ENCODE results near the gene FCGBP.

Gene FCGBP

GRCh38 chr19:39943586-39943985 is 9.2 kb upstream of the FCGBP start:
- DNase-seq: no peak

GRCh38 chr19:39942366-39942730 is 7.9 kb upstream of the FCGBP start:
- no peak for DNase-seq

- peak; percentile 21 for DNase-seq
Observed at GRCh38 chr19:39941615-39942365, 7.4 kb upstream of the FCGBP start.

- DNase-seq: no peak
Observed at GRCh38 chr19:39941151-39941550, 6.7 kb upstream of the FCGBP start.

DNA sequence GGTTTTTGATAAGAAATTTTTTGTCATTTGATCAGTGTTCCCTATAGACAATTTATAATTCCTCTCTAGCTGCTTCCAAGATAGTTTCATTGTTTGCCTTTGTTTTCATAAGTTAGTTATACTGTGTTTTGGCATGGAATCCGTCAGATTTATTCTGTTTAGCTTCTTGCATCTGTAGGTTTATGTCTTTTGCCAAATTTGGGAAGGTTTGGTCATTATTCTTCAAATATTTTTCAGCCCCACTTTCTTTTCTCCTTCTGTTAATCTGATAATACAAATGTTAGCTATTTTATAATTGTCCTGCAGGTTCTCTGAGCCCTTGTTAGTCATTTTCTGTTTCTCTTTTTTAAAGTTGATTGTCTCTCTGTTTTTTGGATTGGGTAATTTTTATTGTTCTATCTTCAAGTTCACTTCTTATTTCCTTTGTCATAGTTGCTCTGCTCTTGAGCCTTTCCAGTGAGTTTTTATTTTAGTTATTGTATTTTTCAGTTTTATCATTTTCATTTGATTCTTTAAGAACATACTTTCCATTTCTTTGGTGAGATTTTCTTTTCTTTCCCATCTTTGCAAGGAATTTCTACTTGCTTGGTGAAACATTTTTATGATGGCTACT is 5.9 kb upstream of the FCGBP start:
- DNase-seq: no peak

DNA sequence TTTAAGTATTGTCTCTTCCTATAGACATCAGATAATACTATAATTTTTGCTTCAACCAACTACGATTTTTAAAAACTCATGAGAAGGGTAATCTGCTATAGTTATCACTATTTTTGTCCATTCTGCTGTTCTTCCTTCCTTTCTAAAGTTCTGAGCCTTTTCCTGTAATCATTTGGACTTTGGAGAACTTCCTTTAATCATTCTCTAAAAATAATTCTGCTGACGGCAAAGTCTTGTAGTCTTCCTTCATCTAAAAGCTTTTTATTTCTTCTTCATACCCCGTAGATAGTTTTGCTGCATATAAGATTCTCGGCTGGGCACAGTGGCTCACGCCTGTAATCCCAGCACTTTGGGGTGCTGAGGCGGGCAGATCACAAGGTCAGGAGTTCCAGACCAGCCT is 5.1 kb upstream of the FCGBP start:
- no peak for DNase-seq

DNA sequence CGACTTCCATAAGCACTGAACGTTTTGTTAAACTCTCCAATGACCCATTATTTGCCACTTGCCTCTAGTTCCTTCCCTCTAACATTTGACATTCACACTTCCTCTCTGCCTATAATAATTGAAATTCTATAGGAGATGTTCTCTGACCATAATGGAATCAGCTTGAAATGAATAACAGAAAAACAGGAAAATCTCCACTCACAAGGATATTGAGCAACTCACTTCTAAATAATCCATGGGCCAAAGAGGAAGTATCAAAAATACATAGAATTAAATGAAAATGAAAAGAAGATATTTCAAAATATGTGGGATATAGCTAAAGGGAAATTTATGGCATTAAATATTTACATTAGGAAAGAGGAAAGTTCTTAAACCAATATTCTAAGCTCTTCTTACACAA is 3.4 kb upstream of the FCGBP start:
- no peak for DNase-seq

GRCh38 chr19:39937094-39937720 is 2.8 kb upstream of the FCGBP start:
- no peak for DNase-seq

DNA sequence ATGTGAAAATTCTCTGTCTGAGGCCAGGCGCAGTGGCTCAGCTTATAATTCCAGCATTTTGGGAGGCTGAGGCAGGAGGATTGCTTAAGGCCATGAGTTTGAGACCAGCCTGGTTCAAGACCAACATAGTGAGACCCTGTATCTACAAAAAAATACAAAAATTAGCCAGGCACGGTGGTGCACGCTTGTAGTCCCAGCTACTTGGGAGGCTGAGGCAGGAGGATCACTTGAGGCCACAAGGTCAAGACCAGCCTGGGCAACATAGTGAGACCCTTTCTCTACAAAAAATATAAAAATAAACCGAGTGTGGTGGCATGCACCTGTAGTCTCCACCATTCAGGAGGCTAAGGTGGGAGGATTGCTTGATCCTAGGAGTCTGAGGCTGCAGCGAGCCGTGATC is 2.2 kb upstream of the FCGBP start:
- DNase-seq: no peak

GRCh38 chr19:39936020-39936419 is 1.6 kb upstream of the FCGBP start:
- DNase-seq: no peak

DNA sequence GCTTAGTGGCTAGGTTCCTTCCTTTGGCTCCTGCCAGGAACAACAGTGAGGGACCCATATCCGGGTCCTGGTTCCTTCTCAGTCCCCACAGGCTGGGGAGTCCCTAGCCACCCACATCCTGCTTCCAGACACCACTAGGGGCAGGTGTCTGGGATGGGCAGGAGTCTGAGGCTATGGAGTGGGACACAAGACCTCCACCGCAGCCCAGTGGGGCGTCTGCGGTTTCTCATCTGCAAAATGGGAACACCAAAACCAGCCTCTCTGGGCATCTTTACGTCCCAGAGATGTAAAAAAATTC is 879 bp upstream of the FCGBP start:
- no peak for DNase-seq

- no peak for DNase-seq
Observed at GRCh38 chr19:39929750-39930149, 4.7 kb downstream of the FCGBP start.

GRCh38 chr19:39928357-39928725 is 6.1 kb downstream of the FCGBP start:
- DNase-seq: no peak

- no peak for DNase-seq
Observed at GRCh38 chr19:39927524-39928356, 6.7 kb downstream of the FCGBP start.

DNA sequence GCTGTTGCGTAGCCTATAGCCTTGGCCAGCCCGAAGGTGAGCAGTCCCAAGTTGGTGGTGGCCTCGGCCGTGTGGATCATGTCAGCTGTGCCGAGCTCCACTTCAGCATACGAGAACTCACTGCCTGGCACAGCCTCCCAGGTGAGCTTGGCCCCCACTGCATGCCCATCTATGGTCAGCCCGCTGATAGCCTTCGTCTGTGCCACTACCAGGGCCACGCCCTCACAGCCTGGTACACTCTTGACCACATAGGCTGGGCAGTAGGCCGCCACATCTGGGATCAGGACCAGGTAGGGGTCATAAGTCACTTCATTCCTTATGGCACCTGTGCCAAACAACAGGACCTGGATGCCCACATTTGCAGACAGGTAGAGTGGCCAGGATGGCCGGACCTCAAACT is 7.4 kb downstream of the FCGBP start:
- DNase-seq: no peak

DNA sequence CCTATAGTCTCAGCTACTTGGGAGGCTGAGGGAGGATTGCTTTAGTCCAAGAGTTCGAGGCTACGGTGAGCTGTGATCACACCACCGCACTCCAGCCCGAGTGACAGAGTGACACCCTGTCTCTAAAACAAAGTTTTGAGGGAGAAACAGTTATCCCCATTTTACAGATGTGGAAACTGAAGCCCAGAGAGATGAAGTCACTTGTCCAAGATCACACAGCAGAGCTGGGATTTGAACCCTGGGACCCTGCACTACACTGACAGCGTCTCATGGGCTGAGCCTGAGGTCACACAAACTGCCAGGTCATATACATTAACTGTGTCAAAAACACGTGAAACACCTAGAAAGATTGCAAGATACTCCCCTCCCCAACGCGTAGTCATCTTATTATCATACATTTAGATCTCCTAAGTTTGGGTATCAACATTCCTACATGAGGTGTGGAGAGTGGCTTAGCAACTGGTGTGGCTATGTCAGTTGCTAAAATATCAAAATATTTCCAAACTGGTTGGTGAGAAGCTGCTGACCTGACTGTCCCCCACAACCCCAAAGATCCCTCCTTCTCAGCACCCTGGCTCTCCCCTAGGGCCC is 8.2 kb downstream of the FCGBP start:
- DNase-seq: no peak

GRCh38 chr19:39924952-39925351 is 9.5 kb downstream of the FCGBP start:
- no peak for DNase-seq

- no peak for DNase-seq
Observed at GRCh38 chr19:39924389-39924788, 10.0 kb downstream of the FCGBP start.

GRCh38 chr19:39923862-39924261 is 10.6 kb downstream of the FCGBP start:
- no peak for DNase-seq

DNA sequence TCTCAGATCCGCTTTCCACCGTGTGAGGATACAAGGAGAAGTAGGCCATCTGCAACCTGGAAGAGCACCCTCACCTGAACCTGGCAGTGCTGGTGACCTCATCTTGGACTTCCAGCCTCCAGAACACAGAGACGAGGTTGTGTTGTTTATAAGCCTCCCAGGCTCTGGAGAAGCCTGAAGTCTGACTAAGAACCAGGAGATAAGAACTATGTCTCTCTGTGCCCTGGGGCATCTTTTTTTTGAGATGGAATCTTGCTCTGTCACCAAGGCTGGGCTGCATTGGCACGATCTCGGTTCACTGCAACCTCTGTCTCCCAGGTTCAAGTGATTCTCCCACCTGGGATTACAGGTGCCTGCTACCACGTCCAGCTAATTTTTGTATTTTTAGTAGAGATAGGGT is 14.5 kb downstream of the FCGBP start:
- DNase-seq: no peak

DNA sequence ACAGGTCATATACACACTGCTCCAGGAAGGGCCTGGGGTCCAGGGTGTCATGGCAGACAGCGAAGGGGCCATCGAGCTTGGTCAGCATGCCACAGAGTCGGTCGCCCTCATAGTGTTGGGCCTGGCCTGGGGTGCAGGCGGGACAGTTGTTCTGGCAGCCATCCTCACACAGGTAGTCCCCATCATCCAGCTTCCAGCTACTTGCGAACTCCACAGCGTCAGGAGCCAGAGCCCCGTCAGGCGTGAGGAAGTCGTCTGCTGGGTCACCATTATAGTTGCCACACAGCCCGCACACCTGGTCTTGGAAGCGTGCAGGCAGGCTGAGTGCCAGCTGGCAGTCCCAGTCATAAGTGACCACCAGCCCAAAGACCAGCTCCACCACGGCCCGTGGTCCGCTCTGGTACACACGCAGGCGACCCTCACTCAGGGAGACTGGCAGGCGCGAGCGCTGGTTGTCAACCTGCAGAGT is 16.2 kb downstream of the FCGBP start:
- DNase-seq: no peak

DNA sequence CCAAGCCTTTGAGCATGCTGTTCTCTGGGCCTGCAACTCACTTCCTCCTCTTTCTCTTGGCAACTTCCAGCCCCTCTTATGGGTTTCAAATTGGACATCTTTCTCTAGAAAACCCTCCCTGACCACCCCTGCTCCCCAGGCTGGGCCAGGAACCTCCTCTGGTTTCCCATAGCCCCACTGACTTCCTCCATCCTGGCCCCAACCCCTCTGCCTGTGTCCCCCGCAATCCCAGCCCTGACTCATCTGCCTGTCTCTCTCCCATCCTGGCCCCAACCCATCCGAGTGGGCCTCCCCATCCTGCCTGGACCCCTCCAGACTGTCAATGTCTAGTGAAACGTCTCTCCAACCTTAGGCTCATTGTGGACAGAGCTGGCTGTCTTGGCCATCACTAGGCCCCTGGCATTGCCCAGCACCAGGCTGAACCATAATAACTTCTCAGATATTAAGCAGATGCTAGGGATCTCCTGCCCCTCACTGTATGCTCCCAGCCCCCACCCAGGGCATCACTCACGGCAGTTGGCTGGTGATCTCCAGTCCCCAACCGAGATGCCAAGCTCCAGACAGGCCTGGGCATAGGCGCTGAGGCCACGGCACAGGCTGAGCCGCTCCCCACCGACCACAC is 16.8 kb downstream of the FCGBP start:
- DNase-seq: no peak

GRCh38 chr19:39916851-39917396 is 17.5 kb downstream of the FCGBP start:
- DNase-seq: no peak
